Kidney (tissue), 14 donors: ENCODE results near the gene MTERF4. TPM values are rescaled to one million over a fixed set of nuclear protein-coding genes. Genes with fewer than 3 reads are reported as not detected.

Experiments
- DNase-seq, 5 donors: peaks; one replicate each; pipeline ENCODE4 v3.0.0-alpha.2; 2013 to 2020
- FAIRE-seq: peaks from 2 replicates; lab custom pipeline; 2012; peaks lifted over from hg19 to GRCh38; lab: Jason Lieb, UNC
- H3K27ac ChIP-seq, 2 donors: one replicate each; pipeline ENCODE4 v1.7.0; 2013; ENCODE audit warnings: low read depth in 2 of 2, low read length in 2 of 2, inconsistent platforms in 1 of 2
- H3K27me3 ChIP-seq: one replicate; pipeline ENCODE4 v1.7.1; 2013; ENCODE audit warnings: low read length, inconsistent platforms; ENCODE audit not compliant: control insufficient read depth, insufficient read depth
- H3K36me3 ChIP-seq, 3 donors: one replicate each; pipeline versions ENCODE4 v1.7.0 to v1.7.1; 2013; ENCODE audit warnings: low read length in 3 of 3, control low read depth in 1 of 3, inconsistent platforms in 1 of 3; ENCODE audit not compliant: insufficient read depth in 3 of 3, control insufficient read depth in 2 of 3
- H3K4me1 ChIP-seq, 3 donors: one replicate each; pipeline versions ENCODE4 v1.7.0 to v1.7.1; 2013; ENCODE audit warnings: low read length in 3 of 3, inconsistent platforms in 1 of 3, low read depth in 1 of 3; ENCODE audit not compliant: control insufficient read depth in 2 of 3, insufficient read depth in 2 of 3
- H3K4me3 ChIP-seq, 3 donors: one replicate each; pipeline versions ENCODE4 v1.7.0 to v1.8.1; 2013; ENCODE audit warnings: low read length in 3 of 3, control low read depth in 1 of 3, inconsistent platforms in 1 of 3
- H3K9ac ChIP-seq, 3 donors: one replicate each; pipeline versions ENCODE4 v1.7.0 to v1.7.1; 2013; ENCODE audit warnings: low read length in 3 of 3, control low read depth in 1 of 3, inconsistent platforms in 1 of 3
- H3K9me3 ChIP-seq, 3 donors: one replicate each; pipeline versions ENCODE4 v1.7.0 to v1.7.1; 2013; ENCODE audit warnings: low read length in 3 of 3, control low read depth in 1 of 3, inconsistent platforms in 1 of 3; ENCODE audit not compliant: control insufficient read depth in 2 of 3, insufficient read depth in 1 of 3
- CTCF ChIP-seq: IDR thresholded peaks from 3 replicates; pipeline ENCODE4 v1.5.1; 2012; ENCODE audit warnings: mild to moderate bottlenecking, moderate library complexity, borderline replicate concordance; ENCODE audit not compliant: insufficient read depth; ENCODE audit errors: extremely low read depth
- intact Hi-C: fragments of 100-400 bp; cut with DNase I; formaldehyde crosslinking; loops from one replicate; pipeline ENCODE4 v1.11.1; 2022
- polyA plus RNA-seq: library from polyadenylated mRNA; stranded (reverse); fragments of 350-450 nt; fragmentation: Illumina TruSeq; extraction: RNeasy Lipid Tissue Mini Kit (QIAGEN cat#74804); gene quantifications from one replicate; pipeline ENCODE4 v1.2.3, GENCODE V29; 2014; ENCODE audit warnings: low read depth, low replicate concordance; ENCODE audit not compliant: insufficient read depth
- total RNA-seq: library from RNA; stranded (reverse); fragmentation: NEBNext Ultra II Directional; extraction: Animal tissue kit (Norgen Biotek cat#: 25700); gene quantifications from one replicate; pipeline ENCODE4 v1.2.1, GENCODE V29; 2021
- donor health status: control.
- donor health status: control.
- donor health status: control.
- donor health status: control.
- donor health status: control.
- donor health status: DM: yes; HTN: yes; CAD: no.
- donor health status: Normal renal cell carcinoma (clear cell type).

The MTERF4 gene
- total and polyA plus RNA-seq, 2 donors from 2014 or later, result 24.3 to 41.5 TPM

DNA sequence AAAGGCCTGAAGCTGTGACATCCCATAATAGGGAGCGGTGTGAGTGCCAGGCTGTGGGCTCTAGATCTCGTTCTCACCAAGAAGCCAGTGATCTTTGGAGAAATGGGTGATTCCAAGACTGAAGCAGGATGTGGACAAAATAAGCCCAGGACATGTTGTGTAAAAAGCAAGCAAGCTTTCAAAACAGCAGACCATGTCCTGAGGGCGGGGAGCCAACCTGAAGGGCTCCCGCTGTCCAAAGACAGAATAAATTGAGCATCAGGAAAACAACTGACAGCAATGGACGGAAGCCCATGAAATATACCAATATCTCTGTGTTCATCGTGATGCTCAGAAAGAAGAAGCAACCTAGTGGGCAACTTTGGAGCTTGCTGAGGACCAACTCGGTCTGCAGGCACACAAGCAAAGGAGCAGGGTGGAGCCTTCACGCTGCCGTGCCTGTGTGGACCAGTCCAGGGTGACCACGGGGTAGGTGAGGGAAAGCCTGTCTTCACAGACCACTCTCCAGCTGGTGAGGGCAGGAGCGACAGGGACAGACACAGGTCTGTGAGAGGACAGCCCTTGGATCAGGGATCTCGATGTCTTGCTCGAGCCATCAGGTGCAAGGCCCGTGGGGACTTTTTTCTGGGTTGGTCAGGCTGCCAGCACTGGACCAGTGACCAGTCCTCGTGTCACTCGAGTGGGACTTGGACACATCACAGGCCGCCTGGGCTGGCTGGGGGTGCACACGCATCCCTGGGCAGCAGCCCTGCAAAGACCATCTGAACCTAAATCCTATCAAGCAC lies 21.5 kb downstream of the MTERF4 start:
- DNase-seq (peak in 1 of 5 donors; percentile 69), FAIRE-seq (no peak)
- H3K9me3 ChIP-seq, result no peaks in the 10 kb centered on the region
- H3K4me1 ChIP-seq, result peaks cover 0 to 4% (median 0%) of the 10 kb centered on the region in 3 donors
- intact Hi-C loops, result no loop called here
- H3K4me3 ChIP-seq, result no peak overlapping the region
- no peak overlapping the region for H3K9ac ChIP-seq
- no peaks in the 10 kb centered on the region for H3K27me3 ChIP-seq
- peaks cover 0 to 4% (median 0%) of the 10 kb centered on the region in 3 donors for H3K36me3 ChIP-seq
- H3K27ac ChIP-seq, result no peak overlapping the region
- no peak for TF ChIP-seq CTCF

DNA sequence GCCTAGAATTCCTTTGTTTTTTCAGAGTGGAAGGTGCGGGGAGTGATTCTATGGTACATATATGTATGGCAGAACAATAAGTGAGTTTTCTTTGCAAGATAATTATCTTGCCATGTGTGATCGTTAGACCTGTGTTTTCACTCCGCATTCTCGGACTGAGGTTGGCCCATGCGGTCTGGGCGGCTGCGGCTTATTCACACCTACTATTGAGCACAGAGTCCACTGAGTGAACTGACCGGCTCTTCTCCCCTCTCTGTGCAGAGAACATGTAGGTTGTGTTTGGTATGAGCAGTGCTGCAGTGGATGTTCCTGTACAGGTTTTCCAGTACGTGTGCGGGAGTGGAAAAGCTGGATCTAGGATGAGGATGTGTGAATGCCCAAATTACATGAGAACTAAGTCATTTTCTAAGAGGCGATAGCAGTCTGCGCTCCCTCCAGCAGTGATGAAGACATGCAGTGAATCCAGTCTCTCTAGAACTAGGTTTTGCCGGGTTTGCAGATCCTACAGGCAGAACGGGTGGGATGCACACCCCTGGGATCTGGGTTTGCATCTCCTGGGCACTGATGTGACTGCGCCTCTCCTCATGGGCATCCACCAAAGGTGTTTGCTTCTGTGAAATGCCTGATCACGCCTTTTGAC lies 27.1 kb downstream of the MTERF4 start:
- FAIRE-seq (no peak), DNase-seq (no peak)
- no peak overlapping the region for H3K4me3 ChIP-seq
- H3K4me1 ChIP-seq, result no peaks in the 10 kb centered on the region
- H3K9ac ChIP-seq, result no peak overlapping the region
- peaks cover 0 to 13% (median 6%) of the 10 kb centered on the region in 3 donors for H3K36me3 ChIP-seq
- TF ChIP-seq CTCF, result no peak
- no peaks in the 10 kb centered on the region for H3K9me3 ChIP-seq
- intact Hi-C loops, result no loop called here
- H3K27ac ChIP-seq, result no peak overlapping the region
- H3K27me3 ChIP-seq, result no peaks in the 10 kb centered on the region

- no peak for TF ChIP-seq CTCF
- no peak overlapping the region for H3K4me3 ChIP-seq
- H3K4me1 ChIP-seq, result no peaks in the 10 kb centered on the region
- no peaks in the 10 kb centered on the region for H3K27me3 ChIP-seq
- H3K36me3 ChIP-seq, result peaks cover 0 to 13% (median 6%) of the 10 kb centered on the region in 3 donors
- DNase-seq (peak in 1 of 5 donors; percentile 39), FAIRE-seq (no peak)
- H3K9me3 ChIP-seq, result no peaks in the 10 kb centered on the region
- intact Hi-C loops, result no loop called here
- H3K9ac ChIP-seq, result no peak overlapping the region
- H3K27ac ChIP-seq, result no peak overlapping the region
Measured at GRCh38 chr2:241074065-241074818, 27.8 kb downstream of the MTERF4 start.
